ENCODE data around the gene ISM2.

Gene ISM2

DNA sequence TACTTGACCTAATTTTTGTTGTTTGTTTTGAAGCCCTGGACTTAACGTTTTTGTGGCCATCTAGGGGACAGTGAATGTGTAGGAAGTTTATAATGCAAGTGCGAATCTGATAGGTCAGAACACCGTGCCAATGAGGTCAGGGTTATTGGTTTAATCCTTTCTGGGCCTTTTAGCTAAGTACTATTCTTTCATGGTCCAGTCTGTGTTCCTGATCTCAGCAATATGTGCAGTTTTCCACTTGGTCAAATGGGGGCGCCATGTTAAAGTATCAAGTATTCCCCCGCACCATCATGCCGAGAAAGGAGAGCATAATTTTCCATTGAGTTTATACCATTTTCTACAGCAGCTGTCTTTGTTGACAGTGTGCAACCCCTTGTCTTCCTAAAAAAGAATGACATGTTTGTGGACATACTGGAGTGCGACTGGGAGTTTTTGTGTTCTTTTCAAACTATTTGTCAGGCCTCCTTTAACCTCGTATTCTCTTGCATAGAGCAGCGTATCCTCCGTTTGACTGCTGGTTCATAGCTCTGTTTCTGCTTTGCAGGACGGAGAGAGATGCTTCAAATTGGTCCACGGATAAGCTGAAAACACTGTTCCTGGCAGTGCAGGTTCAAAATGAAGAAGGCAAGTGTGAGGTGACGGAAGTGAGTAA lies 39.4 kb downstream of the ISM2 start:
- peak; percentile 77 for DNase-seq

DNA sequence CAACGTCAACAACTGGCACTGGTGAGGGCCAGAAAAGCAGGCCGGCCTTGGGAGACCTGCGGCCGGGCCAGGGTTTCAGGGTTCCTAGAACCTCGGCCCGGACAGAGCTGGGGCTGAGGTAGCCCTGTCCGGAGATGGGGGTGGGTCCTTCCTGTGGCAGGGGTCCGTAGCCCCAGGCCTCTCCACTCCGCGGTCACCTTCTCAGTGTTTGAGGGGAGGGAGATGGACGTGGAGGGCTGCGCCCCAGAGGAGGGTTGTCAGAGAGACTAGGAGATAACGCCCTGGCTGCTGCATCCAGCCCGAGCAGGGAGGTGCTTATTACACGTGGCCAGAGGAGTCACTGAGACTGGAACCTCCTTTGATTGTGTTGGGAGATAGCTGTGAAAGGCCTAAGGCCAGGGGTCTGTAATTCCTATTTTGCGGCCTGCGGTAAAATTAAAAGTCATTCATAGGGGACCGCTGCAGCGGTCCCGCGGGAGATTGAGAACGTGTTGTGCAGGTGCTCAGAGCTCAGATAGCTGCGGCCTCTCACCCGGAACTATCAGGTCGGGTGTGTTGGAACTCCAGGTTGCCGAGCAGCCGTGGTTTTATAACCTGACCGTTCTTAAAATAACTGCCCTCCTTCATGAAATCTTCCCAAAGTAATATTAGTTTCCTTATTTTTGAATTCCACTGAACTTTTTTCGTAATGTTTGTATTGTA lies 40.2 kb downstream of the ISM2 start:
- DNase-seq, result peak; percentile 50

DNA sequence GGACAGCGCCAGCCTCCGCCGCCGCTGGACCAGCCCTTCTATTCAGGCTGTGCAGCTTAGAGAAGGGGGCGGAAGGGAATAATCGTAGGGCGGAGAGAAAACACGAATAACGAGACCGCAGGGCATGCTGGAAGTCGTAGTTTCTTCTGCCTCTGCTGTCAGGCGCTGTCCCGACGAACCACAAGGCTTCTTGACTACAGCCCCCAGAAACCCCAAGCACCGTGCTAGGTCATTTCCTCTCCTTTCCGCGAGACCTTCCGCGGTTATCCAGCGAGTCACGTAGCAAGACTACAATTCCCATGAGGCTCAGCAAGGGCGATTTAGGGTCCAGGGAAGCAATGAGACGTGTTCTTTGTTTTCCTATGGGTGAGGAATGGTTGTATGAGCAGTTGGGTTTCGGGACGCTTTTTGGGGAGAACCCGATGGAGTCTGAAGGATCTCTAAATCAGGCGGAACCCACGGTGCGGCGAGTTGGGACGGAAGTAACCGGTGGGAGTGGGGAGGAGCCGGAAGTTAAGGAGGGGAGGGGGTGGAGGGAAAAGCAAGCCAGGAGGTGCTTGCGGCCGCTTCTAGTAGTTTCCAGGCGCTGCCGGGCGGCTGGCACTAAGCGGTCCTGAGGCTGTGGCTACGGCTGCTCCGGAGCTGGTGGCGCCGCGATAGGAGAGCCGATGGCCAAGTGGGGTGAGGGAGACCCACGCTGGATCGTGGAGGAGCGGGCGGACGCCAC lies 40.9 kb downstream of the ISM2 start, which contains the start of the genes AHSA1 and VIPAS39:
Gene AHSA1 (plus strand): TSS at position 572 of the 727 bp plus-strand sequence. CDS start 97 bp downstream, at position 669.
Gene VIPAS39 (minus strand): TSS at position 80 of the 727 bp plus-strand sequence. CDS start 3,499 bp downstream, outside the sequence.
- DNase-seq, result peak; percentile 99

- no peak for DNase-seq
These were observed 41.5 kb downstream of the ISM2 start for GRCh38 chr14:77457115-77457521.

DNA sequence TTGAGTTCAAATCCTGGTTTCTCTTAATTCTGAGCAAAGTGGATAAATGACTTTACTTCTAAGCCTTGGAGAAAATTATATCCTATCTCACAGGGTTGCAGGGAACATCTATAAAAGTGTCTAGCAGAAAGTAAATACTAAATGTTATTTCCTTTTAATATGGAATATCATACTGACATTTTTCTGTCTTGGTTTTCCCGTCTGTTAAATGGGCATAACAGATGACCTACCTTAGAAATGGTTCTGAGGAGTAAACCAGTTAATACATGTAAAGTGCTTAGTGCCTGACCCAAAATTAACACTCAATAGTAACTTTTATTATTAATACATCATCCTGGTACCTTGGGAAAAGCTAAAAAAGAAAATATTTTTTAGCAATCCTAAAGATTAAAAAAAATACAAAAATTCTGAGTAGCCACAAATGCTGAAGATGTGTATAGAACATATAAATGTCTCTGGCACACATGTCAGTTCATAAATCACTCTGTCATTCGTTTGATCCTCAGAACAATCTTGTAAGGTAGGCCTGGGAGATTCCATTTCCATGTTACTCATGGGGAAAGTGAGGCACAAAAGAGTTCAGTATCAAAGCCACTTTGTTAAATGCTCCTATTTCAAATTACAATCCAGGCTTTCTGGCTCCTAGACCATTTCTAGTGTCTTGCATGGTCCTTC lies 42.5 kb downstream of the ISM2 start:
- no peak for DNase-seq

DNA sequence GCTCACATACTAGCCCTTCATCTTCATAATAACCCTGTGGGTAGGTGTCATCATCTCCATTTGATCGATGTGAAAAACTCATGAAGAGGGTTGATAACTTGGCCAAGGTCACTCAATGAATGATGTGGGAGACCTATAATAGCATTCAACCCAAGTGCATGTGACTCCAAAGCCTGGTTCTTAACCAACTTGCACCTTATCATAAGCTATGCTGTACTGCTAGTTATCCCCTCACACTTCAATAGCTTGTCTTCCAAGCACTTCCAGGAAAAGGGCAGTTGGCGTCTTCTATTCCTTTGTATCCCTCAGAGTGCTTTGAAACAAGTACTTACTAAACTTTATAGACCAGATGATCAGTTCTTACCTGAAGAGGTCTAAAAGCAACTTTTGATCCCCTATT lies 56.4 kb downstream of the ISM2 start:
- no peak for DNase-seq

DNA sequence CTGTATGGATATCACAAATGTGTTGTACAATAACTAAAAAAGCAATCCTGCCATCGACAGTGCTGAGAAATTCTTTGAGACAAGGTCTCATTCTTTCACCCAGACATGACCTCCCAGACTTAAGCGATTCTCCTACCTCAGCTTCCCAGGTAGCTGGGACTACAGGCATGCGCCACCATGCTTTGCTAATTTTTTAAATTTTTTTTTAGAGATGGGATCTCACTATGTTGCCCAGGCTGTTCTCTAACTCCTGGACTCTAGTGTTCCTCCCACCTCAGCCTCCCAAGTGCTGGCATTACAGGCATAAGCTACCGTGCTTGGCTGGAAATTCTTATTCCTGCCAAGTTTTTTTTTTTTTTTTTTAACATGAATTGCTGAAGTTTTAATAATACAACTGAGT lies 58.8 kb downstream of the ISM2 start:
- no peak for DNase-seq

DNA sequence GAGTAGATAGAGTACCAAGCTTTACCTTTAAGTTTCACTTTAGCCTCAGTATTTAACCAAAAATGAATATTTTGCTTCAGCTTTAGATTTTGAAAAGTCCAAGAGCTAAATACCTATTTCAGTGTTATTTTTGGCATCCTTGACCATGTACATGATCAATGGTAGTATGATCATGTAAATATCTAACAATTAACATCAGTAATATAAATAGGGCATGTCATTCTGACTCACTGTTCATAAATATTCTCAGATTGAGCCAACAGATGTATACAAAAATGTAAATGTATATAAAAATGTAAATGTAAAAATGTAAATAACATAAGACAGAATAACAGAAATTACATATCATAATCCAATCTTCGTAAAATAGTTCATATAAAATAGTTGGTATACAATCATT lies 60.0 kb downstream of the ISM2 start:
- DNase-seq, result no peak

DNA sequence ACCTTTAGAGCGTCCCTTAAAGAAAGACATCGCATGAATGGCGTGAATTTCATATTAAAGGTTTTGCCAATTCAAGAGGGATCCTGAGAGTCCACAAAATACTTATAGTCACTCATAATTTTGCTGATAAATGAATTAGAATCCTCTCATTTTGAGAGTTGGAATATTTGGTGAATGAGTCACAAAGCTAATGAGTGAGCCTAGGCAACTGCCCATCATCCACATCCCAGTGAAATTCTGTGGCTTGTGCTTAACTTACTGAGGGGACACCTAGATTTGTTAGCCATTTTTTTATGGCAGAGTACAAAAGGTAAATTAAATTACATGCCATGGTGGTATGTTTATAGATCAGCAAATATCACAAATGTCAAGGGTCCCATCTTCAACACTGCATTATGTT lies 62.6 kb downstream of the ISM2 start:
- DNase-seq, result no peak

DNA sequence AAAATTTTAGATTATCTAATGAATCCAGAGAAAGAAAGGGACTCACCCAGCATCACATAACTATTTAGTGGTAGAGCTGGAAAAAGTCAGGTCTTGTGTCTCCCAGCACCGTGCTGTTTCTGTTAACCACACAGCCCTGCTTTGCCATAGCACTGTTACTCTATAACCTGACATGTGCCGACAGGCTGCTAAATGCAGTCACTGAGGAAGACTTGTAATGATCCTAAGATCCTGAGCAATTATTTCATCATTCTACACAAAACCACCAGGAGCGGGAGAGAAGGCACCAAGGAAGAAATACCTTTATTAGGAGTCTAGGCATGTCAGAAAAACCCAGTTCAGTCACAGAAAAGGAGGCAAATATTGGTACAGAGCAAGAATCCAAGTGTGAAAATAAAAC lies 72.2 kb downstream of the ISM2 start:
- DNase-seq, result no peak

- no peak for DNase-seq
These were observed 73.8 kb downstream of the ISM2 start for GRCh38 chr14:77424862-77425261.

All from NCI-H82 (cell line).